NCI-H1436 (cell line): ENCODE measurements around the gene CLEC10A.
"Not testable (repeated sequence)": the region's sequence is repeated elsewhere in the genome, so short reads cannot be mapped to it uniquely, and the experiment has no call there.

Experiments
- DNase-seq: peaks from one replicate; lab custom pipeline; 2025; lab: John Stamatoyannopoulos, UW

CLEC10A gene

GRCh38 chr17:7108560-7108925 lies 28.5 kb upstream of the CLEC10A start:
- no peak for DNase-seq

- no peak for DNase-seq
These were observed 27.9 kb upstream of the CLEC10A start for GRCh38 chr17:7107795-7108559.

GRCh38 chr17:7107012-7107754 lies 27.1 kb upstream of the CLEC10A start:
- no peak for DNase-seq

DNA sequence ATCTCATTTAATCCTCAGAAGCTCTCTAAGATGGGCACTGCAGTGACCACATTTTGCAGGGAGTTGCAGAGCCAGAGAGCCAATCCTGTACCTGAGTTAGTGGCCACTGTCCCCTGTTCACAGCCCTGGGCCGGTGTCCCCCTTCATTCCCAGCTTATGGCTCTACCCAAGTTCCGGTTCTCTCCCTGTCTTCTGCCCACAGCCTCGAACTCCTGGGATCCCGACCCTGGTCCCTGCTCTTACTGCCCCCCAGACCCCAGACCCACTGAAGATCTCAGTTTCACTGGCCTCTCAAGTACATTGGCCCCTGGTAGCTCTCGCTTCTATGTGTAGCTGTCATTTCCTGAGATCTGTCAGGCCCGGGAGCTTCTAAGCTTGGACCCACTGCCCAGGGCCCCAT lies 22.4 kb upstream of the CLEC10A start:
- DNase-seq: no peak

- no peak for DNase-seq
These were observed 21.5 kb upstream of the CLEC10A start for GRCh38 chr17:7101531-7101930.

- DNase-seq: not testable (repeated sequence)
These were observed 20.8 kb upstream of the CLEC10A start for GRCh38 chr17:7100641-7101379.

GRCh38 chr17:7098802-7099459 lies 18.9 kb upstream of the CLEC10A start:
- no peak for DNase-seq

DNA sequence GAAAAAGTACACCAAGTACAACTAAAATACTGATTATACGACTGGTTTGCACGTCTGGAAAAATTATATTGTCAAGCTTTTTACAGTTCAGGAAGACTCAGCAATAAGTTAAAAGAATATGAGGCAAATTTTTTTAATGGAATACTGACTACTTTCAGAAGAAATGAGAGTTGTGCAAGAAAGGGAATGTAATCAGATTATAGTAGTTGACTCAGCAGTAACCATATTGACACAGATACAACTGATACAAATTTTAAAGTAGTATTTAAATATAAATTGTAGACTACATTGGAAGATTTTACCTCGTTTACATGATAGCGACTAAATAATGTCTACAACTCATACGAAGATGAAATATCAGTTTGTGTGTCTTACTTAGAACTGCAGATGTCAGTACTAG lies 17.9 kb upstream of the CLEC10A start:
- no peak for DNase-seq

- DNase-seq: no peak
These were observed 15.6 kb upstream of the CLEC10A start for GRCh38 chr17:7095625-7096024.

- DNase-seq: no peak
These were observed 14.6 kb upstream of the CLEC10A start for GRCh38 chr17:7094652-7095019.

- not testable (repeated sequence) for DNase-seq
These were observed 11.4 kb upstream of the CLEC10A start for GRCh38 chr17:7091311-7092005.

GRCh38 chr17:7089570-7089969 lies 9.5 kb upstream of the CLEC10A start:
- not testable (repeated sequence) for DNase-seq

GRCh38 chr17:7088442-7088841 lies 8.4 kb upstream of the CLEC10A start:
- not testable (repeated sequence) for DNase-seq

GRCh38 chr17:7084088-7084487 lies 4.0 kb upstream of the CLEC10A start:
- no peak for DNase-seq

GRCh38 chr17:7083592-7083991 lies 3.5 kb upstream of the CLEC10A start:
- no peak for DNase-seq

DNA sequence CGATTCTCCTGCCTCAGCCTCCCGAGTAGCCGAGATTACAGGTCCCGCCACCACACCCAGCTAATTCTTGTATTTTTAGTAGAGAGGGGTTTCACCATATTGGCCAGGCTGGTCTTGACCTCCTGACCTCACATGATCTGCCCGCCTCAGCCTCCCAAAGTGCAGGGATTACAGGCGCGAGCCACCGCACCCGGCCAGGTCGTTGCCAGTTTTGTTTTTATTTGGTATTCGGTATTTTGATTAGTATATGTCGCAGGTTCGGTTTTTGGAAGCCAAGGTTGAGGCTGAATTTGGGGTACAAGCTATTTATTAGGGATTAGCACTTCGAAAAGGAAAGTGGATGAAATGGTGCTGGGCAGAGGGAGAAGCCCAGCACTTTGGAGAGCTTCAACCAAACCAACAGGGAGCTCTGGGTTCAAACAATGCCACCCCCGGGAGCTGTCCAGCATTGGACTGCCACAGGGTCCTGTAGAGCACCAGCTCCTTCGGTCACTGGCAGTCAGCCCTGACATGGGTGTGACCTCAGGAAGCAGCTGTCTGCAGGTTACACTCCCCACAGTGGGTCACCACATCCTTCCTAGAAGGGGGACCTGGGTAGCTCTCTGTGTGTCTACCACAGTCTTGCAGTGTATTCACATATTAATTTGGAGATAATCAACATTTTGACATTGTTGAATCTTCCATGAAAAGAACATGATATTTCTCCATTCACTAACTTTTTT lies 1.5 kb upstream of the CLEC10A start:
- no peak for DNase-seq

DNA sequence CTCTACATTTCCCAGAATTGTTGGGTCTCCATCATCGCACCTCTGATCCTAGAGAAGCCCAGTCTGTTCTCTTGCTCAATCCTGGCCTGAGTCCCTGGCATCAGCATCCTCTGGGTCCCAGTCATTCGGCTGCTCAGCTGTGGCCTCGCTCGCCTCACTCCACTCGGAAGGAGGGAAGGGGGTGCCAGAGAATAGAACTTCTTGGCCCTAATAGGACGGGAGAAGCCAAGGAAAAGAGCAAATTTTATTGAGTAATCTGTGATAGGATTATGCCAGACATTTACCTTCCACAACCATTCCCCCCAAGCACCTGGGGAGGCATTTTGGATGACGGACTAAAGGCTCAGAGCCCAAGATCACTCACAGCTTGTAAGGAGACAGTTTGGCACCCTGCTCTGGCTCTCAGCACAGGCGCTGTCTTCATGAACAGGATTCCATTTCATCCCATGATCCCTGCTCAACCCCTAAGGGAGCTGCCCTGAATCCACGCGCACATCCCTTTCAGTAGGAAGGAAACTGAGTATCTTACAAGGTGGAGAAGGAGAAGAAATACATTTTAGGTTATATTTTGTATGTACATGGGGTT lies 498 bp upstream of the CLEC10A start:
- DNase-seq: no peak

- no peak for DNase-seq
These were observed 1.3 kb downstream of the CLEC10A start for GRCh38 chr17:7078711-7079110.

GRCh38 chr17:7077911-7078546 lies 2.0 kb downstream of the CLEC10A start:
- no peak for DNase-seq

DNA sequence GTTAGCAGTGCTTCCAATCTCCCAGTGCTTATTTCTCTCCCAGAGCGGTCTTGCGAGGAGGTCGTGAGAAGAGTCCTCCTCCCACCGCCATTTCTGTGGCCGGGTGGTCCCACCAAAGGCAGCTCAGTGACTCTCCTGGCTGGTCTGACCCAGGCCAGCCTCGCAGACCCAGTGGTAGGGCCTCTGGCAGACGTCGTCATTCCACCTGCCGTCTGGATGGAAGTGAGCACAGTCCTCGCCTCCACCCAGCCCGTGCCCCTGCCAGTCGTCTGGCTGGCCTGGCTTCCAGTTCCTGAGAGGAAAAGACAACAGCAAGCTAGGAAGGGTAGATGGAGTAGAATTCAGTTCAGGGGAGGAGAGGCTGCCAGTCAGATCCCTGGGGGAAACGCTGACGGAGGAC lies 5.1 kb downstream of the CLEC10A start:
- DNase-seq: no peak
